Thyroid gland (tissue), 4 donors: ENCODE measurements around the gene HNRNPA3. TPM values are rescaled to one million over a fixed set of nuclear protein-coding genes. Genes with fewer than 3 reads are reported as not detected.
A peak's percentile ranks its signal among the peaks of the same experiment; 100 is the strongest.

Source experiments
- DNase-seq, 2 donors: peaks; one replicate each; pipeline ENCODE4 v3.0.0-alpha.2; 2019
- H3K27ac ChIP-seq, 3 donors: fragments of 200-600 bp; sonication (generic); 1 replicate in 2 of 3; 2 replicates in 1 of 3; pipeline ENCODE4 v1.5.1; 2016 to 2019; ENCODE audit warnings: mild to moderate bottlenecking in 1 of 3, moderate library complexity in 1 of 3
- H3K27me3 ChIP-seq: fragments of 200-600 bp; sonication (generic); one replicate; pipeline ENCODE4 v1.5.1; 2019
- H3K36me3 ChIP-seq, 2 donors: fragments of 200-600 bp; sonication (generic); one replicate each; pipeline ENCODE4 v1.5.1; 2016 to 2019
- H3K4me1 ChIP-seq, 2 donors: fragments of 200-600 bp; sonication (generic); one replicate each; pipeline ENCODE4 v1.5.1; 2017 to 2019
- H3K4me3 ChIP-seq, 3 donors: fragments of 200-600 bp; sonication (generic); replicated peaks in 1 of 3; 1 replicate in 2 of 3; 2 replicates in 1 of 3; pipeline ENCODE4 v1.5.1; 2016; ENCODE audit warnings: mild to moderate bottlenecking in 1 of 3
- H3K9me3 ChIP-seq: fragments of 200-600 bp; sonication (generic); one replicate; pipeline ENCODE4 v1.5.1; 2017
- POLR2A ChIP-seq, 2 donors: fragments of 450-650 bp; IDR thresholded peaks; one replicate each; pipeline ENCODE4 v1.6.1; 2017; ENCODE audit warnings: antibody characterized with exemption in 2 of 2, mild to moderate bottlenecking in 2 of 2, moderate library complexity in 1 of 2
- WGBS, 2 donors: methylation state at CpG; one replicate each; pipeline ENCODE4 v1.1.5; 2017; 5-methylcytosine and 5-hydroxymethylcytosine counted together
- intact Hi-C: fragments of 100-400 bp; cut with DNase I; formaldehyde crosslinking; loops from one replicate; pipeline ENCODE4 v1.15.1; 2023
- total RNA-seq, 4 donors: library from RNA; depleted of rRNA; stranded (reverse); fragments of >200 nt; gene quantifications; one replicate each; pipeline ENCODE4 v1.2.3, GENCODE V29; 2016
- TF ChIP-seq, protein P1 (sequence below), 6 experiments: fragments of 200-600 bp in 3 of 6; fragments of 450-650 bp in 3 of 6; sonication (generic) in 3 of 6; IDR thresholded peaks; one replicate each; pipeline ENCODE4 v1.5.1; 2016 to 2019; ENCODE audit warnings: antibody characterized with exemption in 6 of 6, mild to moderate bottlenecking in 2 of 6, inconsistent platforms in 1 of 6, moderate library complexity in 1 of 6

Gene HNRNPA3
- total RNA-seq, 4 donors from 2014 or later = 80.3 to 115 (median 82.3) TPM

DNA sequence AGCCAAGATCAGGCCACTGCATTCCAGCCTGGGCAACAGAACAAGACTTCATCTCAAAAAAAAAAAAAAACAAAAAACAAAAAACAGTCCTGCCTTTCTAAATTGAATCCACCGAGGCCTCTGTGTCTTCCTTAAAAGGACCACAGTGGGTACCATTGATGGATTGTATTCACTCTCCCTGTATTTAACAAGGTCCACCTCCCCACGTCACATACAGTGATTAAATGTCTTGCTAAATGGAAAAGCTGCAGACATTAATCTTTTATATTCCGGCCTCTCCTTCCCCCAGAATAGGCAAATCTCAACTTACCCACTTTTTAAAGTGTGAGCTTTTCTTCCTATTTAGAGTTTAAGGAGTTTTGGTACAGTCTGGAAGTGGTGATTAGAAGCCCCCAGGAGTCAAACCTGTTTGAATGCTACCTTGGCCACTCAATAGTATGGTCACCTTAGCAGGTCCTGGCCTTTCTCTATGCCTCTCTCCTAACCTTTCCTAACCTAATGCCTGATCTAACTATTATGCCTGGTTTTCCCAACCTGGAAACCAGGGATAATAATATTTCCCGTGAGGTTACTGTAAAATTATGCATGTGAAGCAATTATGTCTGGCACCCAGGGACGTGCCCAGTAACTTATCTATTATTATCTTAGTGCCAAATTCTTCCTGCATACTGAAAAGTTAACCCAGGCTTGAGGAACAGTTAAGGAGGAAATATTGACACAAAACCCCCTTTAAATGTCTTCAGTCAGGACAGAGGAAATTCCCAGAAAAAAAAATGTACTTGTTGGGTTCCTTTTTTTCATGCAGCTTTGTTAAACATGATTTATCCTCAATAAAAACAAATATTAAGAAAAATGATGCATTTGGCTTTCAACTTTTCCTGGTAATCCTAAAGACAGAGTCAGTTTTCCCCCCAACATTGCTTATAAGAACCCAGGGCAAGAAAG lies 48.8 kb downstream of the HNRNPA3 start:
- no peaks in the 10 kb centered on the region for H3K36me3 ChIP-seq
- H3K4me1 ChIP-seq = peaks cover 53 to 58% of the 10 kb centered on the region in 2 donors

DNA sequence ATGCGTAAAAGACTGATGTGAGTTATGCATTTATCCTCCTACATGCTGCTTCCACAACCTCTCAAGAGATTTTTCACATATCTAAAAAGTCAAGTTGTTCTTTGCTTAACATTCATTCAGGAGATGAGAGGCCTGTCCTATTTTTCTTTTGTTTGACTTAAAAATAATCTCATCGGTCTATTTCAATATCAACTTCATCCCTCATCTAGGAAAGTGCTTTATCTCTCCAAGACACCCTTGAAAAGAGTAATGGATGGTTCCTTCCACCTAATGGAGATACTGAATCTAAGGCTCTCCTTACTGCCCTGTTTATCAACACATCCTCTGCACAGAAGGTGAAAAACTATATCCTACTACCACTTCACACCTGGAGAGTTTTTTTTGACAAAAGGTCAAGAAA lies 49.5 kb downstream of the HNRNPA3 start:
- H3K27me3 ChIP-seq = no peaks in the 10 kb centered on the region
- WGBS, 2 donors = 1 to 2% methylated on average over 2 of the region's 2 CpGs
- no peak for TF ChIP-seq POLR2A (IDR thresholded peaks at IDR 0.05)
- TF ChIP-seq, protein P1, sequence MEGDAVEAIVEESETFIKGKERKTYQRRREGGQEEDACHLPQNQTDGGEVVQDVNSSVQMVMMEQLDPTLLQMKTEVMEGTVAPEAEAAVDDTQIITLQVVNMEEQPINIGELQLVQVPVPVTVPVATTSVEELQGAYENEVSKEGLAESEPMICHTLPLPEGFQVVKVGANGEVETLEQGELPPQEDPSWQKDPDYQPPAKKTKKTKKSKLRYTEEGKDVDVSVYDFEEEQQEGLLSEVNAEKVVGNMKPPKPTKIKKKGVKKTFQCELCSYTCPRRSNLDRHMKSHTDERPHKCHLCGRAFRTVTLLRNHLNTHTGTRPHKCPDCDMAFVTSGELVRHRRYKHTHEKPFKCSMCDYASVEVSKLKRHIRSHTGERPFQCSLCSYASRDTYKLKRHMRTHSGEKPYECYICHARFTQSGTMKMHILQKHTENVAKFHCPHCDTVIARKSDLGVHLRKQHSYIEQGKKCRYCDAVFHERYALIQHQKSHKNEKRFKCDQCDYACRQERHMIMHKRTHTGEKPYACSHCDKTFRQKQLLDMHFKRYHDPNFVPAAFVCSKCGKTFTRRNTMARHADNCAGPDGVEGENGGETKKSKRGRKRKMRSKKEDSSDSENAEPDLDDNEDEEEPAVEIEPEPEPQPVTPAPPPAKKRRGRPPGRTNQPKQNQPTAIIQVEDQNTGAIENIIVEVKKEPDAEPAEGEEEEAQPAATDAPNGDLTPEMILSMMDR (IDR thresholded peaks at IDR 0.05) = no peak
- intact Hi-C loops = loop anchor here (5.0 to 10.0 kb wide), 2 partner anchors 50 to 63 kb away; partner anchors contain the start of gene HNRNPA3
- no peaks in the 10 kb centered on the region for H3K36me3 ChIP-seq
- no peak for DNase-seq
- no peaks in the 10 kb centered on the region for H3K9me3 ChIP-seq
- peak overlapping the region in 2 of 3 donors; percentile 93 to 100 for H3K4me3 ChIP-seq
- H3K27ac ChIP-seq = peak overlapping the region; percentile 100
- peaks cover 53 to 58% of the 10 kb centered on the region in 2 donors for H3K4me1 ChIP-seq

More for the DNA sequence above, 48.8 kb downstream of the HNRNPA3 start:
- no peak for TF ChIP-seq POLR2A (IDR thresholded peaks at IDR 0.05)
- TF ChIP-seq, protein P1 (IDR thresholded peaks at IDR 0.05) = no peak
- Histone ChIP-seq H3K4me3 (peak overlapping the region in 2 of 3 donors; percentile 93 to 100), H3K27ac (peak overlapping the region; percentile 100), H3K27me3 (no peaks in the 10 kb centered on the region), H3K9me3 (no peaks in the 10 kb centered on the region)
- WGBS, 2 donors = 19 to 25% methylated on average over 5 of the region's 5 CpGs
- DNase-seq = no peak
- intact Hi-C loops = loop anchor here (5.0 to 10.0 kb wide), 2 partner anchors 49 to 63 kb away; partner anchors contain the start of gene HNRNPA3

DNA sequence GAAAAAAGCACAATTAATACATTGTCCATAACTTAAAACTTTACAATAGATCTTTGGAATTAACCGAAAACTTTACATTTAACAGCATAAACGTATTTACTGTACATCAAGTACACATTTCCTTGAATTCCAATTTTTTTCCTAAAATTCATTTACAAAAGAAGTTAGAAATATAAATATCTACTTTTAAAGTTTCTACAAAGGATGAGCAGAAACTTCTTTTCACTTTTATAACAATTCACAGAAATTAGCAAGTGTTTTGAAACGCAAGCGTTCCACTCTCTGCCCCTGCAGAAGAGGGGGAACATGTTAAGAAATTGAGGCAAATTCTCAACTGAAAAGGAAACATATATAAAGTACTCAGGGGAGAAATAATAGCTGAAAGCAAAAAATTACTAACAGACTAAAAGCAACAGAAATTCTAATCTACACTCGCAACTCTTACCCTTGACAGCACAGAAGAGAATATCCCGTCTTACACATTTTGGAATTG lies 50.4 kb downstream of the HNRNPA3 start:
- intact Hi-C loops = loop anchor here (5.0 to 10.0 kb wide), 2 partner anchors 51 to 62 kb away; partner anchors contain the start of gene HNRNPA3
- H3K36me3 ChIP-seq = no peaks in the 10 kb centered on the region
- 1 to 2% methylated on average over 6 of the region's 6 CpGs for WGBS, 2 donors
- DNase-seq = no peak
- H3K4me1 ChIP-seq = peaks cover 51% of the 10 kb centered on the region in 2 donors
- TF ChIP-seq POLR2A (IDR thresholded peaks at IDR 0.05) = no peak
- TF ChIP-seq, protein P1 (IDR thresholded peaks at IDR 0.05) = no peak
- H3K27ac ChIP-seq = peak overlapping the region; percentile 100
- H3K27me3 ChIP-seq = no peaks in the 10 kb centered on the region
- H3K9me3 ChIP-seq = no peaks in the 10 kb centered on the region
- H3K4me3 ChIP-seq = peak overlapping the region; percentile 93 to 100 (median 96)

DNA sequence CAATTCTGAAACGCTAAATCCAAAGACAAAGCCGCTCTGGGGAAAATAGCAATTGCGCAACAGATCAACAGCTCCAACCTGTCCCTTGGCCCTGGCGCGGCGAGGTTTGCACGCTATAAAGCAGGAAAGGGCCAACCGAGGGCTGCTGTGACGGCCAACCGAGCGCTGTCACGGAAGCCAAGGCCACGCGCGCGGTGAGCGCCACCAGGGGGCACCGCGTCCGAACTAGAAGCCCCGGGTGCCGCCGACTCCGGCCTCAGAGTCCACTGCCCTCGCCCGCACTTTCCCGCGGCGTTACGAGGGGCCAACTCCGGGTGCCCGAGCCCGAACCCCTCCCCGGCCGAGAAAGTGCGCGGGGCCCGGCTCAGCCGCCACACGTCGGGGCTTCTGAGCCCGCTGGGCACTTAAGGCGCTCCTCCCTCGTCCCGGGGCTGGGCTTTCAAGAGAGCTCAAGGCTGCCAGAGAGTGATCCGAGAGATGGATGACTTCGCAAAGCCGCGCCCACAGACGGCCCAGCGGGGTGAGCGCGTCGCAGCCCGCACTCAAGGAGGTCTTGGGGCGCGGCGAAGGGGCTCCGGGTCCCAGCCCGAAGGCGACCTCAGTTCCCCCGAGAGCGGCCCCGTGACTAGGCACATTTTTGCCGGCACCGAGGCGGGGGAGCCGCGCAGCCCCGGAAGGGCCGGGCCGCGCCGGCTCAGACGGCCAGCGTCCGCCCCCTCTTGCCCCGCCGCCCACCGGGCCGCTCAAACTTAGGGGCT lies 51.0 kb downstream of the HNRNPA3 start:
- DNase-seq = peak; percentile 98 to 99
- no peaks in the 10 kb centered on the region for H3K27me3 ChIP-seq
- H3K36me3 ChIP-seq = no peaks in the 10 kb centered on the region
- H3K4me1 ChIP-seq = peaks cover 45 to 48% of the 10 kb centered on the region in 2 donors
- H3K27ac ChIP-seq = peak overlapping the region; percentile 100
- 0% methylated on average over 17 to 37 of the region's 81 CpGs for WGBS, 2 donors
- TF ChIP-seq, protein P1 (IDR thresholded peaks at IDR 0.05) = peak; percentile 65 to 97 (median 85)
- TF ChIP-seq POLR2A (IDR thresholded peaks at IDR 0.05) = peak; percentile 53 to 88
- no peaks in the 10 kb centered on the region for H3K9me3 ChIP-seq
- intact Hi-C loops = loop anchor here (5.0 to 10.0 kb wide), 2 partner anchors 51 to 61 kb away; partner anchors contain the start of gene HNRNPA3
- H3K4me3 ChIP-seq = peak overlapping the region; percentile 93 to 100 (median 96)
